Measurements from ENCODE around the gene PDGFA.

PDGFA gene

DNA sequence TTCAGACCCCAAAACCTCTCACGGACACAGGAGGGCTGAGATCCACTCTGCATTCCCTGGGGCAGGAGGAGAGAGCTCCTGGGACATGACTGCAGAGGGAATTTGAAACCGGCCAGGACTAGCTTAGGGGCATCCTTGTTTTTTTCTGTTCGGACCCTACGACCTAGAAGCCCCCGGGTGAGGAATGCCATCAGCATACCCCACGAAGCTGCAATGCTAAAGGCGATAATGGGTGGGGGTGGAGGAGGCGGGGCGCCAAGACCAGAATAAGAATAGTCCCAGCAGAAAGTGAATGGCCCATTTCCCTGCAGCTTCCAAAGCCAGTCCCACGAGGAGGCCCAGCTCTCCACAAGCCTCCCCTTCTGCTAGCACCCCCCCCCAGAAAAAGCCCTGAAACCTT, 4.0 kb downstream of the PDGFA start:
- no peak for DNase-seq

DNA sequence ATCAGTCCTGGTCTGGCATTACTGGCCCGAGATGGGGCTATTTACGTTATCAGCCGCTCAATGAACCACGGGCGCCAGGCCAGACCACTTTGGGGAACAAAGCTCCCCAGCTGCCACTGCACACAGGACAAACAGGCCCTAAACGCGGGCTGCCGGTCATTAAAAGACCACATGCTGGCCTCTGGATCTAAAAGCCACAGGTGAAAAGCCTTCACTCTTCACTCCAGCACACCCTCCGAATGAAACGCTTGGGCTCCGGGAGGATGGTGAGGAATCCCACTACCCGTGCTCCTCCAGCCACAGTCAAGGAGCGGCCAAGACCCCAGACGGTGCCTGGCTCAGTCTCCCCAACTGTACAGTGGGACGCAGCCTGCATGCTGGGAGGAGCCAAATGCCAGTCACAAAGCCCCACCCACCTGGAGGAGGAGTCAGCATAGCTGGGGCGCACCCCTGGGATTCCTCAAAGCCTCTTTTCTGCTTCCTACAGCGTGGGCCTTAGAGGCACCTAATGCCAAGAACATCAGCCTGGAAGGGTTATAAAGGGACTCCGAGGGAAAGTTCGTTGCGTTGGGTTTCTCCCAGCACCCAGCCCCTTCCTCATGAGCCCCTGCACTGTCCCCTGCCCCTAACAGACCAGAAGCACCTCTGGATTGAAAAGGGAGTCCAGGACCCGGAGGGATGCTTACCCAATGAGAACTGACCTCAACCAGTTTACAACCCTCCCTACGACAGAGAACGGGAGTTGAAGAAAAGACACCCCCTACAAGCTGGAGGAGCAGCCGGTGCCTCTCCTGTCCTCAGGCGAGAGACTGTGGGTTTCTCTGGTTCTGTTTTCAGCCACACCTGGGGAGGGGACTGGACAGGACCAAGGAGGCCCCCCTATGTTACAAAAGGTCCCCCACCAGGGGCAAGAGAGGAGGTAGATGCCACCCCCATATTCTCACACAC, 4.7 kb downstream of the PDGFA start:
- no peak for DNase-seq

DNA sequence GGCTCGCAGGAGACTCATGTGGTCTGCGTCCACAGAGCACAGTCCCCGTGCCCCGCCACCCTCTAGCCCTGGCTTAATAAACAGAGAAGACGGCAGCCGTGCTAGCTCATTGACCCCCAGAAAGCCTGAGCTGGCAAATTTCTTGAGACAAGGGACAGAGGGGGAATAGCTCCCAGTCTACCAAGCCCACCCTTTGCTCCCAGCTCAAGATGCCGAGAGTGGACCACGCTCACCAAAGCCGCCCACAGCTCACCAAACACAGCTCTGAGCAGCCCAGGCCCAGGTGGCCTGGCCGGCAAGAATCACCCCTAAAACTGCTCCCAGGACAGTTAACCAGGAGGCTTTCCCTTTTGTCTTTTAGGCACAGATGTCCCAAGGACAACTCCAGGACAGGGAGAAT, 5.4 kb downstream of the PDGFA start:
- no peak for DNase-seq

DNA sequence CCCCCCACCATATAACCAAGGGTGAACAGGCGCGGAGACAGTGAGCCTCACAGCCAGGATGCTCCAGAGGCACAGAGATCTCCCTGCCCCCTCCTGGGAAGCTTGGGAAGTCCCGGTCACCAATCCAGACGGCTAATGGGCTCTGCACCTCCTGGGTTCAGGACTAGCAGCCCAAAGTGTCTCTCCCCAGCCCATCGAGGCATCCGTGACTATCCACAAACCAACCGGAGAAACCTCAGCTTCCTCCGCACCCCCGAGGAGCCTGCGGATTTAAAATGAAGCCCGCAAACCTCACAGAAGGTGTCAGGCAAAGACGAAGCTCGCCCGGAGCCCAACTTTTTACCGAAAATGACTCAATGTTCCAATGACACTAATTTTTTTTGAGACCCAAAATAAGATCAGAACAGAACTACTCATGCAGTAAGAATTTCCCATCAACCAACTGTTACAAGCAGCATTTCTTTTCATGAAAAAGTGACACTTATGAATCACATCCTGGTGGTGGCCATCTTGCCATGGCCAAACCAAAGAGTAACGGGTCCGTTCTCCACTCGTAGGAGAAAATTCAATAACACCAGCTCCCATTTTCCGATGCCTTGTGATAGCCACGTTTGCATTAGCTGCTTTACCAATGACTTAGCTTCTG, 6.0 kb downstream of the PDGFA start:
- no peak for DNase-seq

DNA sequence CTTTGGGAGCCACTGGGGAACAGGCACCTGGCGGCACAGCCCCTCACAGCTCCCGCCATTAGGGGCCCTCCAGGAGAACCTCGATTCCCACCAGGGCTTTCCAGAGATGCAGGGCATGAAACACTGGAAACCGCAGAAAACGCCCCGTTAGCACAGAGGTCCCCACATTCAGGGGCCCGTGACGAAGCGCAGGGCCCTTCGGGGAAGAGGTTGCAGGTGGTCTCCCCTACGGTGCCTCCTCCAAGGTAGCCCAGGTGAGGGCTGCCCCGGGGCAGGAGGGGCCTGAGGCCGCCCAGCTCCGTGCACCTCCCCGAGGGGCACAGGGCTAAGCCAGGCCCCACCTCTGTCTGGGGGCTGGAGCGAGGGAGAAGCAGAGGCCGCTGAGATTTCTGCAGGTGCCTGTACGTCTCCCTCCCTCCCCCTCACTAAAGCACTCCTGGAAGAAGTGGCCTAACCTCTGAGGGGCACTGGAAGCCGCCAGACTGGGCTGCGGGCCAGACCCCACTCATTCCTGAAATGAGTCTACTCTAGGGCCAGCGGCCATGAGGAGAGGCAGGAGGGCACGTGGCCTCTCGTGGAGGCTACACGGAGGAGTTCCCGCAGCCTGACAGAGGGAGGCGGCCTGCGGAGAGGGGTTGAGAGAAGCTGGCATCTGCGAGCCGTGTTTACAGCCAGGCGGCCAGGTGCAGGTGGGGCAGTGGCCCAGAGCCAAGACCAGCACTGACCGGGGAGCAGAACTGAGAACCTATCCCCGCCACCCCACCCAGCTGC, 6.9 kb downstream of the PDGFA start:
- no peak for DNase-seq

DNA sequence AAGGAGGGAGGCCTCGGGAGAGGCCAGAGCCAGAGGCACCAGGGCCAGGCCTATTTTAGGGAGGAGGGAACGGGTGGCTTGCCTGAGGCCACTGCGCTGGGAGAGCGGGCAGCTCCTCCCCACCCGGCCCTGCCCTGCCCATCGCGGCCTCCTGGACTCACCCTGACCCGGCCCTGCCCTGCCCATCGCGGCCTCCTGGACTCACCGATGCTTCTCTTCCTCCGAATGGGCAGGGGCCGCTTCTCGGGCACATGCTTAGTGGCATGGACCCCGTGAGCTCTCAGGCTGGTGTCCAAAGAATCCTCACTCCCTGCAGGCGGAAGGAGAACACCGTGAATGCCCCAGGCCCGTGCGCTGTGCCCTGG, 7.5 kb downstream of the PDGFA start:
- DNase-seq = no peak

DNA sequence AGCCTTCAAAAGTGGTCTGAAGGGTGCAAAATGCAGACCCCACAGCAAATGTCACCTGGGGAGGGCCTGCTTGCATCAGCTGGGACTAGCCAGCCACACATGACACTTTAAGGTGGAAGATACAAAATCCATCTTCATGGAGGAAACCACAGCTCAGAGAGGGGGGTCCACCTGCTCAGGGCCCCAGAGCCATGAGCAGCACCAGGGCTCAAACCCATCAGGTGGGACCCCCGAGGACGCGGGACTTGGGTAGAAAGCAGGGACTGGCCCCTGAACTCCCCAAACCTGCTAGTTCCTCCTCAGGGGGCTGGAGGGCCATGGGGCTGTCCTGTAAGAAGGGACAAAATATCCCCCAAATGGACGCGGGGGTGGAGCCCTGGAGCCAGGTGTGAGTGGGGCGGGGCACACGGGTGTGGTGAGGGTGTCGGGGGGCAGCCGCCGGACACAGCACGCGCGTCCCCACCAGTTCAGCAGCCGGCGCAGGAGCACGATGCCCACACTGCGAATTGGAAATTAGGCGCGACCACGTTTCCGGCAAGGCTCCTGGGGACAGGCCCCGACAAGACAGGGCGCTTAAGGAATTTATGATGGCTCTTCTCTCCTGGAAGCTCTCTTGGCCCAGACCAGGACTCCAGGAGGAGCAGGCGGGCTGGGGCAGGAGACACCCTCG, 8.0 kb downstream of the PDGFA start:
- no peak for DNase-seq

DNA sequence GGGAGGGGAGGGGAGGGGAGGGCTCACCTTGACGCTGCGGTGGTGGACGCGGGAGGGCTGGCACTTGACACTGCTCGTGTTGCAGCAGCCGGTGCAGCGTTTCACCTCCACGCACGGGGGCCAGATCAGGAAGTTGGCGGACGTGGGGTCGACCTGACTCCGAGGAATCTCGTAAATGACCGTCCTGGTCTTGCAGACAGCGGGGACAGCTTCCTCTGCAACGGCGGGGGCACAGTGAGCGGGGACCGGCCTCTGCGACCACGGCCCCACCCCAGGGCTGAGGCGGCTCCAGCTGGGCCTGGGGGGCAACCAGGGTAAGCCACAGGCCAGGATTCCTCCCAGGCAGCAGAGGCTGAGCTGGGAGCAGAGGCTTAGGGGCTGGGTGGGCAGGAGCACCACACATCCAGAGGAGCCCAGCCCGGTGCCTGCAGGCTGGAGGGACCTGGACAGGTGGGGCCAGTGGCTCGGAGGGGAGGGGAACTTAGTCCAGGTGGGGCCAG, 8.8 kb downstream of the PDGFA start:
- DNase-seq = no peak

DNA sequence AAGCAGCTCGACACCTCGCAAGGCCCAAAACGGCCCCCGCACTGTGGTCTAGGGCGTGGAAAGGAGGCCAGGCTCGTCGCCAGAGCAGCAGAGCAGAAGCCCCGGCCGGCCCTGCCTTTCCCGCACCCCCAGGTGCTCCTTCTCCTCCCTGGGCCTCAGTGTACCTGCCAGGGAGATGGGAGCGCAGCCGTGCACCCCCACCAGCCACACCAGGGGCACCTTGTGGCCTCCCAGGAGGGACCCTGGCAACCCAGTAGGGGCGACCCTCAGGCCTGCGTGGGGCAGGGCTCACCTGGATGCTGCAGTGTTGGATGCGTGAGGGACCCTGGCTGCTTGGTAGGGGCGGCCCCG, 9.5 kb downstream of the PDGFA start:
- no peak for DNase-seq

DNA sequence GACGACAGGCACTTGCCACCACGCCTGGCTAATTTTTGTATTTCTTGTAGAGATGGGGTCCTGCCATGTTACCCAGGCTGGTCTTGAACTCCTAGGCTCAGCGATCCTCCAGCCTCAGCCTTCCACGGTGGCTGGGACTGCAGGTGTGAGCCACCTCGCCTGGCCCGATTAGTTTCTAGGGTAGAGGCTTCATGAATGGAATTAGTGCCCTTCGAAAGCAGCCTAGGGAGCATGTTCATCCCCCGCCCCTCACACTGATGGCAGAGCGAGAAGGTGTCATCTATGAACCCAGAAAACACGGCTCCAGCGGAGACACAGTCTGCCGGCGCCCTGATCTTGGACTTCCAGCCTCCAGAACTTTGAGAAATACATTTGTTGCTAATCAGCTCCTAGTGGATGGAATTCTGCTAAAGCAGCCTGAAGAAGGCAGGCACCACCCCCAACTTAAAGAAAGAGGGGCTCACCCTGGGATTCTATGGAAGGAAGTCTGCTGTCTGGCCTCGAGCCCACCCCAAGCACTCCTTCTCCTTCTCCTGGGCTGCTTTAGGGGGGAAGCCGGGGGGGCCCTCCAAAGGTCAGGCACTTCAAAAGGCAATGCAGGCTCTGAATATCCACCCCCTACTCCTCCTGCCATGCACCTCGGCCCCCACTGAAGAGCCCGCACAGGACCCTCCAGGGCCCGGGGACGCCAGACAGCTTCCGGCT, 10.1 kb downstream of the PDGFA start:
- DNase-seq = no peak

DNA sequence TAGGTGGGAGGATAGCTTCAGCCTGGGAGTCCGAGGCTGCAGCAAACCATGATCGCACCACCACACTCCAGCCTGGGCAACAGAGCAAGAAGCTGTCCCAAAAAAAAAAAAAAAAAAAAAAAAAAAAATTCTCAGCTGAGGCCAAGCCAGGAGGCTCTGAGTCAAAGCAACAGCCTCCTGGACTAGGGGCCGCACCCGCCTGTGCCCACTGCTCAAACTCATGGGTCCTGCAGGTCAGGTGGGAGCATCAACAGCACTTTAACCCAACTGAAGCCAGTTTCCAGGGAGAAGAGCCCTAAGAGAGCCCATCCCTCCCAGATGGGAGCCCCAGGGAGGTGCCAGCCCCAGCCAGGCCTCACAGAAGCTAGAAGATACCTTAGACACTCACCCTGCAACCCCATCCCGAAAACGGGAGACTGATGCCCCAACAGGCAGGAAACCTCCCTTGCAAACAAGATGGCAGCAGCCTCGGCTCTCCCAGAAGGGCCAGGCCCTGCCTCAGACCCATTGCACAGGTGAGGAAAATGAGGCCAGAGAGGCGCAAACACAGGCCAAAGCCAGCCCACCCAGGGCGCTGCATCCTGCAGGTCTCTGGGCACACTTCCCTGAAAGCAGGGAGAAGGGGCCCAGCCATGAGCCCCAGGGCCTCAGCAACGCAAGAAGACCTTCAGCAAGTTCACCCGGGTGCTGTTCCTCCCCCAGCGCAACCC, 11.0 kb downstream of the PDGFA start:
- no peak for DNase-seq

DNA sequence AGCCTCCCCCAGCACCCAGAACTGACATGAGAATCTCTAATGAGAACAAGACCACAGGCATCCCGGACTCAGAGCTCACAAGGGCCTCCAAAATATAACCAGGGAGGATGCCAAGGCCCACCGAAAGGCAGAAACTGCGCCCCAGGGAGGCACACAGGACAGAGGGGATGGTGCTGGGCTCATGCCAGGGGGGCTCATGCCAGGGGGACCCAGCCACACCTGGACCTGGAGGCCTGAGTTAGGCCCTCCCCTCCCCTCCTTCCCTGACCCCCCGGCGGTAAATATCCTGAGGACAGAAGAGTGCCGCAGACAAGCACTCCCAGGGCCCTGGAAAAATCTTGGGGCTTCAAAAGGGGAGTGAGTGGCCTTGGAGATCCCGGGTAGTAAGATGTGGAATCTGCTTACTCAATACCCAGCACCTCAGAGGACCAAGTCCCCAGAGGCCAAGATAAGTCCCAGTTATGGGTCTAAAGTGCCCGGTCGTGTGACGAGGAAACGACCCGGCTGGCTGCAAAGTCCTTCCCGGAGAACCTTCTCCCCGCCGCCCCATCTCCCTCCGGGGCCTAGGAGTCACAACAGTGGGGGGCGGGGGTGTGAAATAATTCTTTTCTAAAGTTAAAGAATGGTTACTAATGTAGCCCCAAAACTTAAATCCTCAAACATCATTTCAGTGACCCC, 11.9 kb downstream of the PDGFA start:
- DNase-seq = no peak

DNA sequence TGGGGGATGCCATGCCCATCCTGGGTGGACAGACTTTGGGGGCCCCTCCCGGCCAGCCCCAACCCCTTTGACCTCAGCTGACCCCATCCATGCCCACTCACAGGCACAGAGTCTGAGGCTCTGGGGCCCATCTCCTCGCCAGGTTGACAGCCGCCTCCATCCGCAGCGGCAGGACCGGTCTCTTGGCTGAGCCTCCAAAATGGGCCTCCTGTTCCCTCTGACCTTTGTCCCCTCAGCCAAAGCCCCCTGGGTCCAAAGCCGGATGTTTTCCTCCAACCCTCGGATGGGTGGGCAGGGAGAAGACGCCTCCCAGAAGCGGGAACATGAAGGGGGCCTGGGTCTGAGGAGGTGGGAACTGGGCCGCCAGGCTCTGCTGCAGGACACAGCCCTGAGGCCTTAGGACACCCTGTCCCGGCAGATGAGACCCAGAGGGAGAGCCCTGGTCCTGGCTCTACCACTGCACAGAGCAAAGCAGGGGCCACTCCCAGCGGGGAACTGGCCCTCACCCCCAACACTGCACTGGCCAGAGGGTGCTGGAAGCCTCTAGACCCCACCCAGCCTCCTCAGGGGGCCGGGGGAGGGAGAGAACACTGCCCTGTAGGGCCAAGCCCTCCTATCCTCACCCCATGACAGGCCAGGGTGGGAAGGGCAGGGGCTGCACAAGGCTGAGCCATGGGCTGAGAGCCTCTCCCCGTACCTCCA, 12.6 kb downstream of the PDGFA start:
- no peak for DNase-seq

DNA sequence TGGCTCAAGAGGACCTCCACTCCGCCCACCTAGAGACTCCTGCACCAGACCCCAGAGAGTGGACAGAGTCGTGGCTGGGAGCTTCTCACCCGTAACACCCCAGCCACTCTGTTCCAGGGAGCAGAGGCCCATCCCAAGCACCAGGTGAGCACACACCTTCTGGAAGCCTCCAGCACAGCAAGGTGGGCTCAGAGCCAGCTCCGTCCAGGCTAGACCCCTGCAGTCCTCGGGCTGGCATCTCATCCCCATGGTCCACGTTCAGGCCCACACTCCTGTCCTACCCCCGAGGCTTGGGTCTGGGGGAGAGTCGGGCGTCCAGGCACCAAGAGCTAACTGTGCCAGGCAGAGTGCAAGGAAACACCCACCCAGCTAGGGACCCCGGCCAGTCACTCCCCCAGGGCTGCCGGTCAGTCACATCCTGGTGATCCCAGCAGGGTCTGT, 13.2 kb downstream of the PDGFA start:
- no peak for DNase-seq

DNA sequence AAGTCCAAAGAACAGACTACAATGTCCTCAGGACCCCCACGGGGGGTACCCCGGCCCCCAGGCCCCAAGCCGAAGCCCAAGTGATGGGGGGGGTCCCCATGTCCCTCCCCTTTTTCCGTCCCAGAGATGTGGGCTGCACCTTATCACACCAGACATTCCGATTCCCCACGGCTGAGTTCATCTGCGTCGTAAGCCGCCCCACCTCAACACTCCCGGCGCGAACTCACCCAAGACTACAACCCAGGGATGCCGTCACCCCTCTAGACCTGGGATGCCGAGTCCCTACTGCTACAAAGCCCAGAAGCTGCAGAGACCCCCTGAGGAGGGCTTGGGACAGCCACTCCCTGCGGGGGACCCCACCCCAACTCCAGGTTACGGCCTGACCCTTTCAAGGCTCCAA, 14.5 kb downstream of the PDGFA start:
- DNase-seq = no peak

DNA sequence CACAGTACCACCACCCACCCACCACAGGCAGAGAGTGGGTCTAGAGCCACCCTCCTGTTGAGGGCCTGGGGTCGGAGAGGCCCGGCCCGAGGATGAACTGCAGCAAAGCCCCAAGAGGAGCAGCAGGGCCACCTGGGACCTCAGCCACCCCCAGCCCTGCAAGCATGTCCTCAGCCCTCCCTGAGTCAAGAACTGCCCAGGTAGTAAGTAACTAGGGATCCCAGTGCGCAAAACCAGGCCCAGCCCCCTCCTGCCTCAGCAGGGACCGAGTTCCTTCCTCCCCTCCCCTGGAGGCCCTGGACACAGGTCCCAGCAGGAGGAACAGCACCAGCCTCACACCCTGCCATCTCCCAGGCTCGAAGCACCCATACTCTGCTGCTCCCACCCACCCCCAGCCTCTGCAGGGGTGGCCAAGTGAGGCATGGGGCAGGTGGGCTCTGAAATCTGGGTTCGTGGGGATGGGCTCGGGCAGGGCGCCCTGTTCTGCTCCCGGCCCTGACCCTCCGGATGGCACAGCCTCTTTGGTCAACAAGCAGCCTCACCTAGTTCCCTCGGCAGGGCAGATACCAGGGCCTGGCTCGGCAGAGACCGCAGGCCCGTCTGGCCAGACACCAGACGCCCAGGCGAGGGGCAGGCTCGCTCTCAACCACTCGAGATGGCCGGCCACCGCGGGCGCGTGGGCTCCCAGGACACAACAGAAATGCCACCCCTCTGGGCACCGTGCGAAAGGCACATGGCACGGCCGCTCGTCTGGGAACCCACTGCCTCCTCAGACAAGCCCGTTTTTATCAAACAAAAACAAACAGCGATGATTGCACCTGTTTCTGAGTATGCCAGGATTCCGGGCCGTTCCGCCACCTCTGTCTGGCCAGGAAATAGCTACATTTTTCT, 15.2 kb downstream of the PDGFA start:
- no peak for DNase-seq

DNA sequence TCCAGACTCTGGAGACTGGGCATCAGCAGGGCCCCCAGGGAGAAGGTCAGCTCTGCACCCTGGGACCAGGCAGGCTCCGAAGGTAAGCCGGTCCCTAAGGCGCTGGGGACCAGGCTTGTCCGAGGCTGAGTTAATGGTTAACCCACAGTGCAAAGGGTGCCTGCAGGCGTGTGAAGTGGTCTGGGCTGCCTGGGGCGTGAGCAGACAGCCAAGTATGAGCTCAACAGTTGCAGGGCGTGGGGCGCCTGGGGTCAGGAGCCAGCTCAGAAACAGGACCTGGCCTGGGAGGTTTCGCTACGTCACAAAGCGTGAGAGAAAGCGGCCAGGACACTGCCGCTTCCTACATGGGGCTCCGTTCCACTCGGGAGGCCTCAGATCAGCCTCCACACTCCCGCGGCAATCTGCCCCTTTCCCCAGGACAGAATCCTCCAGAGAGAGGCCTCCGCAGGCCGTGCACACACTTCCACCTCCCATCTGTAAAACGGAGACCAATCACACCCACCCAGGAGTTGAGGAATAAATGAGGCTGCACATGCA, 16.0 kb downstream of the PDGFA start:
- no peak for DNase-seq

DNA sequence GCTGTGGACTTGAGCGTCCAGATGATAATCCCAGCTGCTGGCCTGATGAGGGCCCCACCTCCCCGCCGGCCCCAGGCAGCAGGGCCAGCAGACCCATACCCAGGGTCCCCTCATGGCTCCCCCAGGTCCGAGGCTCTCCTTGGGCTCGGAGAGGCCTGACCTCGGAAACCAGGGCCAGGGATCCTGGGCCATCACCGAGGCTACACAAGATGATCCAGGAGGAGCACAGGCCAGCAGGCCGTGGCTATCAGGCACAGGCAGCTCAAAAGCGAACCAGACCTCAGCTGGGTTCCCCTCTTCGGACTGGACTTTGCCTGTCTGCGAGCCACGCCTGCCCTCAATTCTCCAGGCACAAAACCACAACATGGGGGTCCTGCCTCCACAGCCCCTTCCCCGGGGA, 17.4 kb downstream of the PDGFA start:
- DNase-seq = no peak

DNA sequence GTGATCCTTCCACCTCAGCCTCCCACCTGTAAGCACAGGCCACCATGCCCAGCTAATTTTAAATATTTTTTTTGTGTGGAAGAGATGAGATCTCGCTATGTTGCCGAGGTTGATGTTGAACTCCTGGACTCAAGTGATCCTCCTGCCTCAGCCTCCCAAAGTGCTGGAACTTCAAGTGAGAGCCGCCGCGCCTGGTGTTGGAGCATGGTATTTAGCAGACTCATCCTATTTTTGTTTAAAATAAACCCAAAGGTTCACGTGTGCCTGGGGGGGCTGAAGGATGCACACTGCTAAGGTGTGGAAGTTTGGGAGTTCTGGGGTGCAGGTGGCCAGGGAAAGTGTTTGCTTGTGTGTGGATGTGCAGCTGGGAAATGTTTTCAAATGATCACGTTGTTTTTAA, 18.1 kb downstream of the PDGFA start:
- DNase-seq = no peak

Data from activated effector memory CD4-positive, alpha-beta T cell treated with anti-CD3 and anti-CD28 coated beads, Interleukin-2, amount 50 U/mL, for 16 hours (primary cell).